ENCODE measurements around the gene OAF. TPM values are rescaled to one million over a fixed set of nuclear protein-coding genes. Genes with fewer than 3 reads are reported as not detected.

Gene OAF
- total and polyA plus RNA-seq, 2 experiments from 2014 or later: 1.1 to 3.0 TPM

DNA sequence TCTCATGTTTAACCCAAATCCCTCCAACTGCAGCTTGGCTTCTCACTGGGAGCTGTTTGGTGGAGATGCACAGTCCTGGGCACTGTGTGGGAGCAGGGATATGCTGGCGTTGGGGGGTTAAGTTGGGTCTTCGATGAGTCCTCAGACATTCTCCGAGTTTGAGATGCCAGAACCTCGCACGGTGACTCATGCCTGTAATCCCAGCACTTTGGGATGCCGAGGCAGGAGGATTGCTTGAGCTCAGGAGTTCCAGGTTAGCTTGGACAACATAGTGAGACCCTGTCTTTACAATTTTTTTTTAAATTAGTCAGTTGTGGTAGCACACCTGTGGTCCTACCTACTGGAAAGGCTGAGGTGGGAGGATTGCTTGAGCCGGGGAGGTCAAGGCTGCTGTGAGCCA, 49.8 kb downstream of the OAF start (continued):
- TF ChIP-seq EZH2 (IDR thresholded peaks at IDR 0.05; ENCODE audit: low read depth, unreplicated experiment) (no peak), ZNF331 (CRISPR knock-in tag; IDR thresholded peaks at IDR 0.05; ENCODE audit: low read depth) (no peak), ZNF114 (CRISPR knock-in tag; IDR thresholded peaks at IDR 0.05) (no peak), NANOG (IDR thresholded peaks at IDR 0.05; ENCODE audit: borderline replicate concordance) (no peak), STAT1 (IDR thresholded peaks at IDR 0.05; ENCODE audit: unreplicated experiment) (no peak)
- TF ChIP-seq, protein P1, sequence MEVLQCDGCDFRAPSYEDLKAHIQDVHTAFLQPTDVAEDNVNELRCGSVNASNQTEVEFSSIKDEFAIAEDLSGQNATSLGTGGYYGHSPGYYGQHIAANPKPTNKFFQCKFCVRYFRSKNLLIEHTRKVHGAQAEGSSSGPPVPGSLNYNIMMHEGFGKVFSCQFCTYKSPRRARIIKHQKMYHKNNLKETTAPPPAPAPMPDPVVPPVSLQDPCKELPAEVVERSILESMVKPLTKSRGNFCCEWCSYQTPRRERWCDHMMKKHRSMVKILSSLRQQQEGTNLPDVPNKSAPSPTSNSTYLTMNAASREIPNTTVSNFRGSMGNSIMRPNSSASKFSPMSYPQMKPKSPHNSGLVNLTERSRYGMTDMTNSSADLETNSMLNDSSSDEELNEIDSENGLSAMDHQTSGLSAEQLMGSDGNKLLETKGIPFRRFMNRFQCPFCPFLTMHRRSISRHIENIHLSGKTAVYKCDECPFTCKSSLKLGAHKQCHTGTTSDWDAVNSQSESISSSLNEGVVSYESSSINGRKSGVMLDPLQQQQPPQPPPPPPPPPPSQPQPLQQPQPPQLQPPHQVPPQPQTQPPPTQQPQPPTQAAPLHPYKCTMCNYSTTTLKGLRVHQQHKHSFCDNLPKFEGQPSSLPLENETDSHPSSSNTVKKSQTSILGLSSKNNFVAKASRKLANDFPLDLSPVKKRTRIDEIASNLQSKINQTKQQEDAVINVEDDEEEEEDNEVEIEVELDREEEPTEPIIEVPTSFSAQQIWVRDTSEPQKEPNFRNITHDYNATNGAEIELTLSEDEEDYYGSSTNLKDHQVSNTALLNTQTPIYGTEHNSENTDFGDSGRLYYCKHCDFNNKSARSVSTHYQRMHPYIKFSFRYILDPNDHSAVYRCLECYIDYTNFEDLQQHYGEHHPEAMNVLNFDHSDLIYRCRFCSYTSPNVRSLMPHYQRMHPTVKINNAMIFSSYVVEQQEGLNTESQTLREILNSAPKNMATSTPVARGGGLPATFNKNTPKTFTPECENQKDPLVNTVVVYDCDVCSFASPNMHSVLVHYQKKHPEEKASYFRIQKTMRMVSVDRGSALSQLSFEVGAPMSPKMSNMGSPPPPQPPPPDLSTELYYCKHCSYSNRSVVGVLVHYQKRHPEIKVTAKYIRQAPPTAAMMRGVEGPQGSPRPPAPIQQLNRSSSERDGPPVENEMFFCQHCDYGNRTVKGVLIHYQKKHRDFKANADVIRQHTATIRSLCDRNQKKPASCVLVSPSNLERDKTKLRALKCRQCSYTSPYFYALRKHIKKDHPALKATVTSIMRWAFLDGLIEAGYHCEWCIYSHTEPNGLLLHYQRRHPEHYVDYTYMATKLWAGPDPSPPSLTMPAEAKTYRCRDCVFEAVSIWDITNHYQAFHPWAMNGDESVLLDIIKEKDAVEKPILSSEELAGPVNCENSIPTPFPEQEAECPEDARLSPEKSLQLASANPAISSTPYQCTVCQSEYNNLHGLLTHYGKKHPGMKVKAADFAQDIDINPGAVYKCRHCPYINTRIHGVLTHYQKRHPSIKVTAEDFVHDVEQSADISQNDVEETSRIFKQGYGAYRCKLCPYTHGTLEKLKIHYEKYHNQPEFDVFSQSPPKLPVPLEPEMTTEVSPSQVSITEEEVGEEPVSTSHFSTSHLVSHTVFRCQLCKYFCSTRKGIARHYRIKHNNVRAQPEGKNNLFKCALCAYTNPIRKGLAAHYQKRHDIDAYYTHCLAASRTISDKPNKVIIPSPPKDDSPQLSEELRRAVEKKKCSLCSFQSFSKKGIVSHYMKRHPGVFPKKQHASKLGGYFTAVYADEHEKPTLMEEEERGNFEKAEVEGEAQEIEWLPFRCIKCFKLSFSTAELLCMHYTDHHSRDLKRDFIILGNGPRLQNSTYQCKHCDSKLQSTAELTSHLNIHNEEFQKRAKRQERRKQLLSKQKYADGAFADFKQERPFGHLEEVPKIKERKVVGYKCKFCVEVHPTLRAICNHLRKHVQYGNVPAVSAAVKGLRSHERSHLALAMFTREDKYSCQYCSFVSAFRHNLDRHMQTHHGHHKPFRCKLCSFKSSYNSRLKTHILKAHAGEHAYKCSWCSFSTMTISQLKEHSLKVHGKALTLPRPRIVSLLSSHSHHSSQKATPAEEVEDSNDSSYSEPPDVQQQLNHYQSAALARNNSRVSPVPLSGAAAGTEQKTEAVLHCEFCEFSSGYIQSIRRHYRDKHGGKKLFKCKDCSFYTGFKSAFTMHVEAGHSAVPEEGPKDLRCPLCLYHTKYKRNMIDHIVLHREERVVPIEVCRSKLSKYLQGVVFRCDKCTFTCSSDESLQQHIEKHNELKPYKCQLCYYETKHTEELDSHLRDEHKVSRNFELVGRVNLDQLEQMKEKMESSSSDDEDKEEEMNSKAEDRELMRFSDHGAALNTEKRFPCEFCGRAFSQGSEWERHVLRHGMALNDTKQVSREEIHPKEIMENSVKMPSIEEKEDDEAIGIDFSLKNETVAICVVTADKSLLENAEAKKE (CRISPR knock-in tag; IDR thresholded peaks at IDR 0.05): no peak

DNA sequence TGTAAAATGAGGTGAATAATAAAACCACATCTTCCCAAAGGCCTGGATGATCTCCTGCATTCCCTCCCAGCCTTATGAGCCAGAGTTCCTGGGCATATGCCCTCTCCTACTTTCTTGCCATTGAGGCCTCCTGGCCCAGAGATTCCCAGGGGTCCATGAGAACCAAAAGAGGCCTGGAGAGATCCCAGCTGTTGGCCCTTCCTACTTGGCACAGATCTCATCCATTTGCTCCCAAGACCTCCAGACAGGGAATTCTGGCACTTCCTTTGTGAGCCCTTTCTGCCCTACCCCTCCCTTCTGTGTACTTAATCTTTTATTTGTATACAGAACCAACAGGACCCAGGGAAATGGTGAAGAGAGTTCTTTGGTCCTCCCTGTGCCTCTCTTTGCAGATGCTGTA, 50.5 kb downstream of the OAF start:
- Histone ChIP-seq H3F3A (replicated peaks; ENCODE audit: low read depth) (no peaks in the 10 kb centered on the region), H3K4me1 (ENCODE audit: insufficient read depth) (peaks cover 11% of the 10 kb centered on the region), H3K4me3 (no peak overlapping the region), H3K9me2 (ENCODE audit: insufficient read depth) (0 out of 2 replicates have a peak, but pooled peaks cover 4% of the 10 kb centered on the region), H3K79me2 (replicated peaks; ENCODE audit: insufficient read depth) (no peaks in the 10 kb centered on the region), H3K4me2 (no peak overlapping the region), H3K27me3 (ENCODE audit: insufficient read depth) (peaks cover 26% of the 10 kb centered on the region), H4K20me1 (replicated peaks; ENCODE audit: insufficient read depth) (no peaks in the 10 kb centered on the region), H2AFZ (peak overlapping the region; percentile 78), H3K36me3 (ENCODE audit: insufficient read depth) (no peaks in the 10 kb centered on the region), H3K27ac (ENCODE audit: low read depth) (no peak overlapping the region)
- H3K27ac Mint-ChIP-seq: no peak overlapping the region
- H3K4me1 Mint-ChIP-seq: peaks cover 26% of the 10 kb centered on the region
- no peaks in the 10 kb centered on the region for H3K9me3 Mint-ChIP-seq
- ATAC-seq (no peak), DNase-seq (ENCODE audit: low spot score) (no peak)
- H3K4me3 Mint-ChIP-seq: no peak overlapping the region
- H3K27me3 Mint-ChIP-seq (ENCODE audit: insufficient read depth, low read depth, poor library complexity): peaks cover 16% of the 10 kb centered on the region
- H3K36me3 Mint-ChIP-seq (ENCODE audit: low read depth): no peaks in the 10 kb centered on the region
- TF ChIP-seq EZH2phosphoT487 (IDR thresholded peaks at IDR 0.05; ENCODE audit: unreplicated experiment): no peak
- no peak for TF ChIP-seq JUNB (IDR thresholded peaks at IDR 0.05; ENCODE audit: unreplicated experiment)
- no peak for TF ChIP-seq NANOG (IDR thresholded peaks at IDR 0.05; ENCODE audit: borderline replicate concordance)
- TF ChIP-seq CREB1 (CRISPR knock-in tag; IDR thresholded peaks at IDR 0.05; ENCODE audit: low read depth): no peak
- no peak for TF ChIP-seq STAT1 (IDR thresholded peaks at IDR 0.05; ENCODE audit: unreplicated experiment)
- no peak for TF ChIP-seq ZNF114 (CRISPR knock-in tag; IDR thresholded peaks at IDR 0.05)
- TF ChIP-seq EZH2 (IDR thresholded peaks at IDR 0.05; ENCODE audit: low read depth, unreplicated experiment): no peak
- no peak for TF ChIP-seq ZNF331 (CRISPR knock-in tag; IDR thresholded peaks at IDR 0.05; ENCODE audit: low read depth)
- TF ChIP-seq, protein P1 (CRISPR knock-in tag; IDR thresholded peaks at IDR 0.05): no peak

Measured in GM23338 (cell line).